NCI-H1048 (cell line): ENCODE data around the gene OSM.
A peak's percentile ranks its signal among the peaks of the same experiment; 100 is the strongest.

Source experiments
- DNase-seq: peaks from one replicate; lab custom pipeline; 2025; lab: John Stamatoyannopoulos, UW

The OSM gene

DNA sequence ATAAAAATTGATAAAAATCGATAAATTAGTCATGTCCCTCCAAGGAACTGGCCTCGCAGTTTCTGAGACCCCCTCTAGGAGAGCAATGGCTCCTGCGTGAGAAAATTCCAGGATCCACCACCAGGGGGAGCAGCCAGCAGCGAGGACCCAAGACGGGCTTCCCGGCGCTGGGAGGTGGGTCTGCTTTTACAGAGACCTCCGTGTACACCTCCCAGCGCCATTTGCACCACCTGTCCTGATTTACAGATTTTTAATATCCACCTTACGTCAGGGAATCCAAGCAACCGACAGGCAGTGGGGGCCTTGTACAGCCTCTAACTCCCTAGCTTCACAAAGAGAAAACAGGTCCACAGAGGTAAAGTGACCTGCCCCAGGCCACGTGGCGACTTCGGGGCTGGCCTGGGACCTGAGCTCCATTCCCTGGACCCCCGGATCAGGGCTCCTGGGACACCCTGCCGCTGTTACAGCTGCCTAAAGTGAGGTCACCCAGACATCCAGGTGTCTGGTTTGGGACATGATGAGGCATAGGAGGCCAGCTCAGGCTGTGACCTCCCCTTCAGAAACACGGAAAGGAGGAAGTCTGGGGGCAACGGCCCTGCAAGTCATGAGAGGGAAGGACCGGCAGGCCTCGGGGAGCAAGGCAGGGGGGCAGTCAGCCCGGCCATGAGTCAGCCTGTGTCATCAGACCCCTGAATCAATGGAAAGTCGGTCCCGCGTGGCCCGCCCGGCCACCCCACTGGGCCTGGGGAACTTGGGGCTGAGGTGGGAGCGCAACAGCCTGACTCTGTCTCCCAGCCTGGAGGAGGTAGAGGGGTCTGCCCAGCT lies 3.5 kb downstream of the OSM start:
- DNase-seq, result peak; percentile 38

DNA sequence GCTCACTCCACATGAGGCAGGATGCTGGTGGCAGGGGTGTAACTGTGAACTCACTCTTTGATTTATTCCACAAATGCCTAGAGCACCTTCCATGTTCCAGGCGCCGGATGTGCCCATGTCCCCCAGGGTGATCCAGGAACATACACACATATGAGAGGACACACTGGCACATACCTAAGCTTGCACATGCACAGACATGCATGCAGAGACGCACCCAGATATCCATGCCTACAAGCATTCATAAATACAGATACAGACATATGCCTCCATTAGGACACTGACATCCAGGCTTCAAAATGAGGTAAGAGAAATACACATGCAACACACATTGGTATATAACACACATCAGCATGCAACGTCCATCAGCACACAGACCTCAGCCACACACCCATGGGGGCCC lies 4.5 kb downstream of the OSM start:
- no peak for DNase-seq

DNA sequence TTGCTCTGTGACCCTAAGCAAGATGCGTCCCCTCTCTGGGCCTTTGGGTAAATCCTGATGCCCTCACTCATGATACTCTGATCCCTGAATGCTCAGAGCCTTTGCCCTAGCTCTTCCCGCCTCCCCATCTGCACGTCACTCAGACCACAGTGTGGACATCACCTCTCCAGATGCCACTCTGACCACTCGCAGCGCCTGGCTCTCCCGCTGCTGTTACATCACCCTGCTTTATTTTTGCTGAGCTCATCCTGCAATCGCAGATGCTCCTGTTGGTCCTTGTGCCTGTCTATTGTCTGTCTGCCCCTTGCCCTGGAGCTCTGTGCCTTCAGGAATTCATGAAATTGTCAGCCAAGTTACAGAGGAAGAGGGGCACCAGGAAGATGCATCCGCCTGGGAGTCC lies 5.5 kb downstream of the OSM start:
- no peak for DNase-seq

DNA sequence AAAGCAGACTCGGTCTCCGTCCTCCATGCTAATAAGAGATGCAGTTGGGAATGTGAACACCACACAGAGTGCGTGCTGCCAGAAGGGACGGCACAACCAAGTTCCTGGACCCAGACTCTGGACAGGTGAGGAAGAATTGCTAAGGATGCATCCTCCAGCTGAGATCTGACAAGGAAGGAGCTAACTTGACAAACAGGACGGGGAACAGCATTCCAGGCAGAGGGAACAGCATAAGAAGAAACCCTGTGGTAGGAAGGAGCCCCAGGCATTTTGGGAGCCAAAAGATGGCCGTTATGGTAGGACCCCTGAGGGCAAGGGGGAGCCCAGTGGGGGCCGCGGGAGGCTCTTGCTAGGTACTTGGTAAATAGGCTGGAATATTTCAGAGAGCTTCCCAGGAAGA lies 6.0 kb downstream of the OSM start:
- no peak for DNase-seq

DNA sequence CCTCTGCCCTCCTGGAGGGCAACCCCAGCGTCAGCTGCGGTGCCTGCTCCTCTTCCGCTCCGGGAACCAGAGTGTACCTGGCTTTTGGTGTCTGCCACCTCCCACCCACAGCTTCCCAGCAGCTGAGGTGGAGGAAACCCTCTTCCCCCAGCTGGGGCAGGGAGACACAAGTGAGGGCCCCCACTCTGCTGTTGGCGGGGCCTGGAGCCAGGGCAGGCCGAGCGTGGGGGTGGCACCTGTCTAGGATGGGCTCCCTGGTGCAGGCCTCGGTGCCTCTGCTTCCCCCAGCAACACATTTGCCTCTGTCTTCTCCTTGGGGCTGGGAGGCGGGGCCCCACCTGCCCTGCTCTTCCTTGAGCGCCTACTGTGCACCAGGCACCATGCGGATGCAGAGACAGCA lies 6.4 kb downstream of the OSM start:
- no peak for DNase-seq

DNA sequence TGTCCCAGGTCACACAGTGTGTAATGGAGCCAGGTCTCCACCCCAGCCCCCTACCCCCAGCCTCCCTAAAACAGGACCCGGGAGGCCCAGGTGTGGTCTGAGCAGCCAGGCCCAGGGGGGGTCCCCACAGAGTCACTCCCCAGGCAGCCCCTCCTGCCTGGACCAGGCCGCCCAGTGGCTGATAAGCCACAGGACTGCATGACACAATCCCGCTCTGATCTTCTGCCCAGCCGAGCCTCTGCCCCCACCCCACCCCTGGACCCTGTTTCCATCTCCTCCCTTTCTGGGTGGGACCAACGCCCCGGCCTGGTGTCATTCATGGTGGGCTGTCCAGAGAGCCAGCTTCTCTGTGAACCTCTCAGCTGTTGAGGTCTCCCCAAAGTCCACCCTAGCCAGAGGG lies 12.3 kb downstream of the OSM start:
- DNase-seq, result no peak

DNA sequence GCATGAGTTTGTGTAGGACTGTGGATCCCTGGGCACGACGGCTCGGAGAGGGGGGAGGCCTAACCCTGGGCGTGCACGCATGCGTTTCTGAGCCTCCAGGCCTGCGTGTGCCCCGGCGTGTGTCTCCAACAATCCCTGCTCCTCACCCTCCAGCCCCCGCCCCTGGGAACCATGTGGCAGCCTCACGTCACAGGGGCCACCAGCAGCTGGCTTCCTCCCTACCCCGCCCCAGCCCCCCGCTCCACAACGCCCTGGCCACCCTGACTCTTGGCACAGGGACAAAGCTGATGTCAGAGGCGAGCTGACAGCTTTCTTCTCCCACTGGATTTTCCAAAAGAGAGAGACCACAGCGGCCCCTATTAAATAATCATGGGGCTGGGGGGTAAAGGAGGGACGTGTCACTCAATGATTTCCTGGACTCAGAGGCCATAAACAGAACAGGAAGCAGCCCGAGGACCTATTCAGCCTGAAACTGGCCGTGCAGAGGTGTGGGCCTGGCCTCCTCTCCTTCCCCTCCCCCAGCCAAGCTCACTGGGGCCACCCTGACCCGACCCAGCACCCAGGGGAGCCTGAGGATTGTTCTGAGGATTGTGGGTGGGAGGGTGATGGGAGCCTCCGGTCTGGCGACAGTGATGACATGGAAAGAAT lies 13.3 kb downstream of the OSM start:
- no peak for DNase-seq

DNA sequence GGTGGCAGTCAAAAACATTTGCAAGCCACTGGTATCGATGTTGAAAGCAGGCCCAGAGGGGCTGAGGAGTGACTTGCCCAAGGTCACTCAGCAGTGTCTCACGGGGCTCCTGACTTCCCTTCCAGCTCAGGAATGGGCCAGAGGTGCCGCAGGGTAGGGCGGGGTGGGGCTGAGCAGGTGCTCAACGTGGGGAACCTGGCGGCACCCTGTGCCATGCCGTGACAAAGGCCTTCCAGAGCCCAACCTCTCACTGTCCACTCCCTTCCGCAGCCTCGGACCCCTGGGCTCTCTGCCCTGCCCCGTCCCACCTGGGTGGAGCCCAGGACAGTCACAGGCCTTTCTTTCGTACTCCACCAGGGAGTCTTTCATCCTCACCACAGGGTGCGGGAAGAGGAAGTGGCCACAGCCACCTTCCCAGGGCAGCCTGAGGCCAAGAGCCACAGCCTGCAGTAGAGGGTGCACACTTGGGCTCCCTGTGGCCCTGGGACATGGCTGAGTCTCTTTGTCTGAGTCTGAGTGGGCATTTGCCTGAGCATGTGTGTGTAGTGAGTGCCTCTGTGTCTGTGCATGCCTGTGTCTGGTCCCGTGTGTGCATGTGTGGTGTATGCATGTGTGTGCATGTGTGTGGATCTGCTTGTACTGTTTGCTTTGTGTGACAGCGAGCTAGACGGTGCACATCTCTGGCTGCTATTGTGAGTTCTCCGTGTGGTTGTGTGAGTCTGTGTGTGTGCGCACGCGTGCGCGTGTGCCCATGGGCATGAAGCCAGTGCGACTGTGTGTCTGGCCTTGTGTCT lies 14.0 kb downstream of the OSM start:
- DNase-seq, result no peak

DNA sequence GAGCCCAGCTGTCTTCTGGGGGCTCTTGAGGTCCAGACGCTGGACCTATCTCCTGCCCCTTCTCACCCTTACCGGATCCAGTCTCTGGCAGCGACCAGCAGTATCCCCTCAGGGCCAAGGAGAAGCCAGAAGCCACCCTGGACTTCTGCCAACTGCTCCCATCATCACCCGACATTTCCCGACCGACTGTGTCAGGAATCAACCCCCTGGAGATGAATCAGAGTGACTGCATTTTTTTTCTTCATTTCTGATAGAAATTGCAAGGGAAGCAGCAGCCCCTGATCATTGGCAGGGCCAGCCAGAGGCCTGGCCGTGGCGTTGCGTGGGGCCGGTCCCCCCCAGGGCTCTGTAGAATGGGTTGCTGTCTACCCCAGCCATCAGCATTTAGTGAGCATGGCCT lies 14.9 kb downstream of the OSM start:
- no peak for DNase-seq

DNA sequence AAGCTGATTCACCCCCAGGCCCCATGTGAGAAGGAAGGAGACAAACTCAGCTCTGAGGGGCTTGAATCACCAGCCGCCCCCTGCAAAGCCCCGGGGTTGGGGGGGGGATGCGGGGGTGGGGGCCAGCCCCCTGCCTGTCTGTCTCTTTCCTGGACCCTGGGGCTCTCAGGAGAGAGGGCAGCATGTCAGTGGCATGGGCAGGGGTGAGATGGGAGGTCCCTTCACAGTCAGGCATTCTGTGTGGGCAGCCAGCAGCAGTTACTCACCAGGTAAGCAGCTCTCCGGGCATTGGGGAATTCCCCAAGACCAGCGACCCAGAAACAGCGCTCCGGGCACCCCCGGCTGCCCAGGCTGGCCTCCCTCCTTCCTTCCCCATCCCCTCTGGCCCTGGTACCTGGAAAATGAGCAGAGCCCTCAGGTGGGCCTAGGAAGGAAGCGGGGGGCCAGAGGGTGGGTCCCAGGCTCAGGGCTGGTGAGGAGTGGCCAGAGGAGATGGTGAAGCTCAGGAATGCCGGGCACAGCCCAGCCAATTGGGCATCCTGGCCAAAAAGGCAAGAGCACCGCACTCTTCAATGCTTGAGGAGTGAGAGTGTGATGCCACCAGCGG lies 15.9 kb downstream of the OSM start:
- DNase-seq, result no peak

DNA sequence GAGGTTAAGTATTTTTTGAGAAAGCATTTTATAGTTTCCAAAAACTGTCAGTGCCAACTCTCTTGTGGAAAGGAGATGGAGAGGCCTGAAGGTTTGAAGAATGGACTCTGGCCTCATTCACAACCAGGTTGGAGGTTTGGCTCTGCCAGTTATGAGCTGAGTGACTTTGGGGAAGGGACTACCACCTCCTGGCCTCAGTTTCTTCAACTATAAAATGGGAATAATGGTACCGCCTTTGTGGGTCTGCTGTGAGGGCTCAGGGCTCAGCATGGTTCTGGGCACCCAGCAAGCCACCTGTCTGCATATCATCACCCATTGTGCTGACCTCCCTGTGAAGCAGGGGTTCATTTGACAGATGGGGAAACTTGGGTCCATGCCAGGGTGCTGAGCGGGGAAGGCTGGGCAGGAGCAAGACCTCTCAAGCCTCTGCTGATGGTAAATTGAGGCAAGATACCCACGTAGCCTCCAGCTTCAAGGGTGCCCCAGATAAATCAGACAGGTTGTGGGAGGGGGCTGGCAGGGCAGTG lies 16.5 kb downstream of the OSM start:
- no peak for DNase-seq

DNA sequence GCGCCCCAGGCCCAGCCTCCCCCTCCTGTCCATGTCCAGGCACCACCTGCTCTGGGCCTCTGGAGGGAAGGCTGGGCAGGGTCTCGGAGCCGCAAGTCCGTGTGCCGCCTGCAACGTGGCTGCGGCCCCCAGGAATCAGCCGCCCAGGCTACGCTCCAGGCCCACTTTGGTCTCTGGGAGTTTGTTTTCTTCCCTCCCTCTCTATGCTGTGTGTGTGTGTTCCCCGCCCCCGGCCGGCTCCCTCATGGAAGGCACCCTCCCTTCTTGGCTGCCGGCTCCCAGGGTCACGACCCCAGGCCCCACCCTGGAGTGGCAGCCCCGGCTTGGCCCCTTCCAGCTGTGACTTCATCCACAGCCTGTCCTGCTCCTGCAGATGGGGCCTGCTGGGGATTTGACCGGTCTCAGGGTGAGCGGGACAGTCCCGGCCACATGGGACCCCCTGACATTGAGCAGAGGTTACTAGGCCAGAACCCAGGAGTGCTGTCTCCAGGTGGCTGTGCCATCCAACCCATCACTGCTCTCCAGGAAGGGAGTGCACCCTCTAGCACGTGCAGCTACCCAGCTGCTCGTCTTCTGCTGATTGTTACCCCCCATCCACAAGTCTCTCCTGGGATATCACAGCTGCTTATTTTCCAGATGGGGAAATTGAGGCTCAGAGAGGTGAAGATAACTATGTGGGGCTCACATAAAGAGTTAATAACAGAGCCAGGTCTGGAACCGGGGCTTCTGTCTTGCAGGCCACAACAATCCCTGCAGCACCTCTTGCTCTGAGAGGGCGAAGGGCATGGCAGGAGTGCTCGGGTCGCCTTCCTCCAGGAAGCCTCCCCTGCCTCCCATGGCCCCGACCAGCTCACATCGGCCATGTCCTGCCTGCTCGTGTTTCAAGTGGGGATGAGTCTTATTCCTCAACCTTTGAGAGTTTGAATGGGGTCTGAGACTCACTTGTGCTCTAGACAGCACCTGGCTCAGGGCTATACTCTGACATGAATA lies 17.3 kb downstream of the OSM start:
- DNase-seq, result no peak

DNA sequence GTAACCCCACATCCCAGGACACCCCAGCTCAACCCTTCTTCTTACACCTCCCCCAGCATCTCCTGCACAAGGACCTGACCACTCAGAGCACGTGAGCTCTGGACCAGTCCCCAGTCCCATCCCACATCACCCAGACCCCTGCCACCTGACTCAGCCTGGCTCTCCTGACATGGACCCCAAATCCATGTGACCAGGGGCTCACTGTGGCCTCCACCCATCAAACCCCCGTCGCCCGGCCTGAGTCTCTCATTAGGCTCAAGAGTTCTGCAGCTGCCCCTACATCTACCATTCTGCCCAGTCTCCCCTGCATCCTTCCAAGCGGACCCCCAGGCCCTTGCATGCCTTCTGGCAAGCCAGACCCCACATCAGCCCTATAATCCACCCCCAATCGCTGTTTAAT lies 18.2 kb downstream of the OSM start:
- DNase-seq, result no peak

DNA sequence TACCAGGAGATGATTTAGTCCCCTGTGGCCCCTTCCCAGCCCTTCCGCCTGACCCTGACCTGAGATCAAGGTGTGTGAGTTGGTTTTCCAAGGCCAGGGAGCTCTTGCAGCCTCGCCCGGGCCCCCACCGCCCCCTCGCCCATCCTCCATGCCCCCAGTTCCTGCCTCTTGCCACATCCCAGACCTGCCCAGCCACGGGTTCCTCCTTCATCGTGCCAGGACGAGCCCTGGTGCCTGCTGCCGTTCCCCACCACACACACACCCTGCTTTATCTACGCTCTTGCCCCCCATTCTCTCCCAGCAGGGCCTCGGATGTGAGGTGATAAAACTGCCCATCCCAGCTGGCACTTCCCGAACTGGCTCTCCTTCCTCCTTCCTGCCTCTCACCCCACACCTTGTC lies 18.7 kb downstream of the OSM start:
- no peak for DNase-seq

DNA sequence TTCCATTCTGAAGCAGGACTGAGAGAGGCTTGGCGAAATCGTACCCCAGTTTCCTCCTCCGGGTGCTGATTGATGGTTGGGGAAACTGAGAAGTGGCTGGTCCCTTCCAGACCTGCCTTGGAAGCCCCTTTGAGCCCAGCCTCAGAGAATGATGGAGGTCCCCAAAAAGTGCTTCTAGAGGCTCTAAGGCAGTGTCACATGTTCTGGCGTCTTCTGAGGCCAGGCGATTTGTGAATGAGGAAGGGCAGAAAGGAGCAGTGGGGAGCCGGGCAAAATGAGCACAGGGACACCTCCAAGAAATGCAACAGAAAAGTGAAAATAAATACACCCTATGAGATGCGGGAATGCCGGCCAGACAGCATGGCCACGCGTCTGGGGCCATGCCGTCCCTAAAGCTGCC lies 19.1 kb downstream of the OSM start:
- no peak for DNase-seq

DNA sequence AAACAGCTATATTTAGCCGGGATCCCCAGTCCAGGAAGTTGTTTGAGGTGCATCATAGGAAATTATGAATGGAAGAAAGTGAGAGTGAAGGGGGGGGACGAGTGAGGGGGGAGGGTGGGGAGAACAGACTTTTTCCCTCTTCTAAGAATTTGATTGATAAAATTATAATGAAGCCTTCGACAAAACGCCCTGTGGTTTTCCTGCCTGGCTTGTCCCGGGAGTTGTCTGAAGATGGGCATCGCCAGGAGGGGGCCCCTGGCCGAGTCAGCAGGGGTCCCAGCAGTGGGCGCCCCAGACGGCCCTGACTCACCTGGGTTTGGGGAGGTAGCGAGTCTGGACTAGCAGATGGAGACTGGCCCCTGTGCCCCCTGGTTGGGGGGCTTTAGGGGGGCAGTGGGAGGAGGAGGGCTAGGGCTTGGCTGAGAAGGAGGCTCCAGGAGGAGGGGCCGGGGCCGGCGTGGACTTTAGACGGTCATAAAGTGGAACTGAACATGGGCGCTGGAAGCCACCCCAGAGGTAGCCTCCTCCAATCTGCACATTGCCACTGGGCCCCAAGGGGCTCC lies 19.8 kb downstream of the OSM start:
- no peak for DNase-seq

DNA sequence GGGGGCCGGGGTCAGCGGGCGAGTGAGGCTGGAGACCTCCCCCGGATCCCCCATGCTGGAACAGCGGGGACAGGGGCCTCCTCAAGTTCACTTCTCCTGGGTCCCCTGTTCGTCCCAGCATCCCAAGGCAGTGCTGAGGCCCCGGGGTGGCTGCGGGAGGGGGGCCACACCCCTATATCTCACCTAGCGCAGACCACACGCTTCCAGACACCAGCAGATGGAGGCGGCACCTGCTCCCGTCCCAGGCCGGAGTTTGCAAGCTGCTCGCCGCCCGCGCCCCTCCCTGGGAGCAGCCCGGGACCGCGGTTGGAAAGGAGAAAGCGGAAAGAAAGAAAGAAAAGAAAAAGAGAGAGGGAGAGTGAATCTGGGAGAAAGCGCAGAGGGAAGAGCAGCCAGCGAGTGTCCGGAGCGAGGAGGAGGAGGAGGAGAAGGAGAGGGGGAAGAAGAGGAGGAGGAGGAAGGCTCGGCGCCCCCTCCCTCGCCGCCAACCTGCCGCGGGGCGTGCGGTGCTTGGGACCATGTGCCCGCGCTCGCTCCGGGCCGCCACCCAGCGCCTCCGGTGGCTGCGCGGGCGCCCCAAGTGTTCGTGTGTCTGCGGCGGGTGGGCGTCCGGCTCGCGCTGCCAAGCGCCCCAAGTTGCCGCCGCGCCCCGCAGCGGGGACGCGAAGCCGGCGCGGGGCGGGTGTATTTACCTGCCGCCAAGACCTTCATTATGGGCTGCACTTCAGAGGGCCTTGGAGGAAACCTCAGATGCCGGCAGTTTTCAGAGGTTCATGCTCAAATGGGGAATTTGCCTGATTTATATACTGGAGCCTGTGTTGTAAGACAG lies 20.5 kb downstream of the OSM start, which contains the start of gene LIF:
Gene LIF, minus strand, starts transcription at position 775 of the 829 bp plus-strand sequence. Its CDS starts 64 bp downstream, at position 711.
- no peak for DNase-seq

DNA sequence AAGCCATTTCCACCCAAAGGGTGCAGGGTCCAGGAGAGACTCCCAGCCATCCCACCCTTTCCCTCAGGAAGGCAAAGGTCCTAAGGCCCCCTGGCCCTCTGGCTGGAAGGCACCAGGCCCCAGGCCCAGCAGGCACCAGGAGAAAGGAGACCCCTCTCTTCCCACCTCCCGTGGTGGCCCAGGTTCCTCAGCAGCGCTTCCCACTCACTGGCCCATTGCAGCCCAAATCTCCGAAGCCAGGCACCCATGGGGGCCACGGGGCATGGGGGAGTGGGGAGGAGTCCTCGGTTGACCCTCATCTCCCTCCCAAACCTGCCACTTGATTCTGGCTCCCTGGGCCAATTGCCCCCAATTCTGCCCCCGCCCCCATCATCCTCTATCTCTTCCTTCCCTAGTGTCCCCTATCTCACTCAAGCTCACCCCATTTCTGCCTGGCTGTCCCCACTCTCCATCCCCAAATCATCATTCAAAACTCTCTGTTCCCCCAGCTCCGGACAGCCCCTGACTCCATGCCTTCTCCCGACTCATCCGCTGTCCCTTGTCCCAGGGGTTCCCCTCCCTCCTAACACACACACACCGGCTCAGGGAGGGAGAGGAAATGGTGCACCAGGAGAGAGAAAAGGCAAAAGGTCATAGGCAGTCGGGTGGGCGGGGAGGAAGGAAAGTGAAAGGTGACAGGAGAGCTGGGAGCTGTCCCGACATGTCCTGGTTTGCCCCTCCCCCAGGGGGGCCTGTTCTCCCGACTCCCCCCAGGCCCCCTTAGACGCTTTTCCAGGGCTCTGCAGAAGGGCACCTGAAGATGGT lies 21.3 kb downstream of the OSM start:
- DNase-seq, result no peak

DNA sequence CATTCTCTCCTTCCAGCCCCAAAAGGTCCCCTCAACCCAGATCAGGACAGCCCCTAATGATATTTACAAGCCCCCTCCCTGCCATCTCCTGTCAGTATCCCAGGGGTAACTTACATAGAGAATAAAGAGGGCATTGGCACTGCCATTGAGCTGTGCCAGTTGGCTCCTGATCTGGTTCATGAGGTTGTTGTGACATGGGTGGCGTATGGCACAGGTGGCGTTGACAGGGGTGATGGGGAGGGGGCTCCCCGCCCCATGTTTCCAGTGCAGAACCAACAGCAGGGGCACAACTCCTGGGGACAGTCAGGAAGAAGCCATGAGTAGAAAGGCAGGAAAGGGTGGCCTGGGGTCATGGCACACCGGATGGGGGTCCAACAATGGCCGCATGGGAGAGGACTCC lies 22.0 kb downstream of the OSM start:
- DNase-seq, result no peak
